Breast epithelium (tissue), 3 donors: ENCODE results near the gene MBP.
"Not testable (repeated sequence)": the region's sequence is repeated elsewhere in the genome, so short reads cannot be mapped to it uniquely, and the experiment has no call there.

ENCODE experiments used
- POLR2A ChIP-seq: fragments of 450-650 bp; IDR thresholded peaks from one replicate; pipeline ENCODE4 v1.6.1; 2016; ENCODE audit warnings: antibody characterized with exemption, mild to moderate bottlenecking, moderate library complexity
- POLR2AphosphoS5 ChIP-seq, 3 donors: sonication (generic); formaldehyde crosslinking; IDR thresholded peaks; one replicate each; pipeline ENCODE4 v1.6.1; 2017; ENCODE audit warnings: antibody characterized with exemption in 3 of 3
- TF ChIP-seq, protein P1 (sequence below), 3 donors: fragments of 450-650 bp; IDR thresholded peaks; one replicate each; pipeline ENCODE4 v1.5.1; 2016 to 2017; ENCODE audit warnings: antibody characterized with exemption in 3 of 3, mild to moderate bottlenecking in 3 of 3, moderate library complexity in 3 of 3

DNA sequence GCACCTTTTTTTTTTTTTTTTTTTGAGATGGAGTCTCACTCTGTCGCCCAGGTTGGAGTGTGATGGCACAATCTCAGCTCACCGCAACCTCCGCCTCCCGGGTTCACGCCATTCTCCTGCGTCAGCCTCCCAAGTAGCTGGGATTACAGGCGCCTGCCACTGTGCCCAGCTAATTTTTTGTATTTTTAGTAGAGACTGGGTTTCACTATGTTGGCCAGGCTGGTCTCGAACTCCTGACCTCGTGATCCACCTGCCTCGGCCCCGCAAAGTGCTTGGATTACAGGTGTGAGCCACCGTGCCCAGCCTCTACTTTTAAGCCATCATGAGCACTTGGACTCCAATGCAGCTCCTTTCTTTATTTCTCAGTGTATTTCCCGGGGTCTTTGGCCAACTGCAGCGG, 111.1 kb downstream of the MBP start:
- not testable (repeated sequence) for TF ChIP-seq POLR2AphosphoS5 (IDR thresholded peaks at IDR 0.05); POLR2A
- TF ChIP-seq, protein P1, sequence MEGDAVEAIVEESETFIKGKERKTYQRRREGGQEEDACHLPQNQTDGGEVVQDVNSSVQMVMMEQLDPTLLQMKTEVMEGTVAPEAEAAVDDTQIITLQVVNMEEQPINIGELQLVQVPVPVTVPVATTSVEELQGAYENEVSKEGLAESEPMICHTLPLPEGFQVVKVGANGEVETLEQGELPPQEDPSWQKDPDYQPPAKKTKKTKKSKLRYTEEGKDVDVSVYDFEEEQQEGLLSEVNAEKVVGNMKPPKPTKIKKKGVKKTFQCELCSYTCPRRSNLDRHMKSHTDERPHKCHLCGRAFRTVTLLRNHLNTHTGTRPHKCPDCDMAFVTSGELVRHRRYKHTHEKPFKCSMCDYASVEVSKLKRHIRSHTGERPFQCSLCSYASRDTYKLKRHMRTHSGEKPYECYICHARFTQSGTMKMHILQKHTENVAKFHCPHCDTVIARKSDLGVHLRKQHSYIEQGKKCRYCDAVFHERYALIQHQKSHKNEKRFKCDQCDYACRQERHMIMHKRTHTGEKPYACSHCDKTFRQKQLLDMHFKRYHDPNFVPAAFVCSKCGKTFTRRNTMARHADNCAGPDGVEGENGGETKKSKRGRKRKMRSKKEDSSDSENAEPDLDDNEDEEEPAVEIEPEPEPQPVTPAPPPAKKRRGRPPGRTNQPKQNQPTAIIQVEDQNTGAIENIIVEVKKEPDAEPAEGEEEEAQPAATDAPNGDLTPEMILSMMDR (IDR thresholded peaks at IDR 0.05): not testable (repeated sequence)
